ENCODE data around the gene TBC1D22A. TPM values are rescaled to one million over a fixed set of nuclear protein-coding genes. Genes with fewer than 3 reads are reported as not detected.

Gene TBC1D22A
- total and polyA plus RNA-seq, 2 experiments from 2014 or later: 16.6 to 18.5 TPM

- Histone ChIP-seq H3K4me1 (ENCODE audit: low read depth) (no peaks in the 10 kb centered on the region), H3K36me3 (no peaks in the 10 kb centered on the region), H3K27ac (no peak overlapping the region), H3K4me3 (no peak overlapping the region), H3K27me3 (no peaks in the 10 kb centered on the region), H3K9me3 (ENCODE audit: low read depth) (no peaks in the 10 kb centered on the region)
- no peak for TF ChIP-seq CTCF (IDR thresholded peaks at IDR 0.05; ENCODE audit: low read depth, low read length)
- no peak for DNase-seq (ENCODE audit: low read depth in 1 of 2, low spot score in 1 of 2)
Observed at GRCh38 chr22:47189056-47189916, 426.8 kb downstream of the TBC1D22A start.

GRCh38 chr22:47190276-47190956 is 428.0 kb downstream of the TBC1D22A start:
- no peak for TF ChIP-seq CTCF (IDR thresholded peaks at IDR 0.05; ENCODE audit: low read depth, low read length)
- Histone ChIP-seq H3K4me3 (no peak overlapping the region), H3K4me1 (ENCODE audit: low read depth) (no peaks in the 10 kb centered on the region), H3K27ac (no peak overlapping the region), H3K9me3 (ENCODE audit: low read depth) (no peaks in the 10 kb centered on the region), H3K27me3 (no peaks in the 10 kb centered on the region), H3K36me3 (no peaks in the 10 kb centered on the region)
- no peak for DNase-seq (ENCODE audit: low read depth in 1 of 2, low spot score in 1 of 2)

- Histone ChIP-seq H3K4me1 (ENCODE audit: low read depth) (no peaks in the 10 kb centered on the region), H3K4me3 (no peak overlapping the region), H3K27ac (no peak overlapping the region), H3K36me3 (no peaks in the 10 kb centered on the region), H3K27me3 (no peaks in the 10 kb centered on the region), H3K9me3 (ENCODE audit: low read depth) (no peaks in the 10 kb centered on the region)
- no peak for DNase-seq (ENCODE audit: low read depth in 1 of 2, low spot score in 1 of 2)
- TF ChIP-seq CTCF (IDR thresholded peaks at IDR 0.05; ENCODE audit: low read depth, low read length): no peak
Observed at GRCh38 chr22:47190957-47191670, 428.7 kb downstream of the TBC1D22A start.

GRCh38 chr22:47191671-47192650 is 429.5 kb downstream of the TBC1D22A start:
- H3K9me3 ChIP-seq (ENCODE audit: low read depth): no peaks in the 10 kb centered on the region
- no peaks in the 10 kb centered on the region for H3K27me3 ChIP-seq
- DNase-seq (ENCODE audit: low read depth in 1 of 2, low spot score in 1 of 2): no peak
- TF ChIP-seq CTCF (IDR thresholded peaks at IDR 0.05; ENCODE audit: low read depth, low read length): no peak
- no peak overlapping the region for H3K27ac ChIP-seq
- H3K4me3 ChIP-seq: no peak overlapping the region
- H3K4me1 ChIP-seq (ENCODE audit: low read depth): no peaks in the 10 kb centered on the region
- no peaks in the 10 kb centered on the region for H3K36me3 ChIP-seq

All from cardiac muscle cell (in vitro differentiated cells and primary cell).